ENCODE measurements around the gene GNAQ. TPM values are rescaled to one million over a fixed set of nuclear protein-coding genes. Genes with fewer than 3 reads are reported as not detected.

The GNAQ gene
- polyA plus RNA-seq, 1 donor (not counting 4 experiments of a cell fraction or from before 2014, with no cell fraction given): 64.3 TPM

- no peak for TF ChIP-seq CTCF (optimal IDR thresholded peaks at IDR 0.05 in 1 of 3, IDR thresholded peaks at IDR 0.05 in 1 of 3, conservative IDR thresholded peaks at IDR 0.05 in 1 of 3; ENCODE audit: extremely low read depth in 1 of 3, insufficient read depth in 2 of 3, low read length in 3 of 3)
- no peak for TF ChIP-seq EZH2 (IDR thresholded peaks at IDR 0.05; ENCODE audit: low read length)
- Histone ChIP-seq H3K9me3 (ENCODE audit: control insufficient read depth, low read depth, low read length) (no peaks in the 10 kb centered on the region), H3K4me1 (ENCODE audit: control insufficient read depth, extremely low read depth, insufficient read depth, low read length) (peaks cover 42% of the 10 kb centered on the region), H3K9ac (ENCODE audit: control insufficient read depth, extremely low read depth, insufficient read depth, low read length) (no peak overlapping the region), H3K79me2 (ENCODE audit: control insufficient read depth, insufficient read depth, low read length) (no peaks in the 10 kb centered on the region), H4K20me1 (ENCODE audit: control insufficient read depth, extremely low read depth, insufficient read depth, low read length) (no peaks in the 10 kb centered on the region), H3K4me3 (ENCODE audit: control insufficient read depth in 2 of 3, extremely low read depth in 1 of 3, insufficient read depth in 2 of 3, low read depth in 1 of 3, low read length in 3 of 3) (no peak overlapping the region), H3K27me3 (ENCODE audit: control insufficient read depth, extremely low read depth, insufficient read depth, low read length) (no peaks in the 10 kb centered on the region), H2AFZ (ENCODE audit: control insufficient read depth, low read length) (no peak overlapping the region), H3K4me2 (ENCODE audit: control insufficient read depth, extremely low read depth, insufficient read depth, low read depth, low read length) (no peak overlapping the region), H3K9me1 (ENCODE audit: control insufficient read depth, extremely low read depth, insufficient read depth, low read length) (no peaks in the 10 kb centered on the region), H3K36me3 (ENCODE audit: control insufficient read depth in 2 of 2, extremely low read depth in 1 of 2, insufficient read depth in 2 of 2, low read length in 2 of 2) (peaks cover 7 to 9% of the 10 kb centered on the region in 2 experiments), H3K27ac (ENCODE audit: control insufficient read depth, insufficient read depth, low read length) (no peak overlapping the region)
- dilution Hi-C loops (cut with MboI; ENCODE audit: extremely low pct_ligation_motif_present, low sequenced_read_pairs): no loop called here
- DNase-seq (ENCODE audit: low read depth, low spot score) (no peak), FAIRE-seq (no peak)
These were observed 221.6 kb downstream of the GNAQ start for GRCh38 chr9:77810047-77810446.

- no peaks in the 10 kb centered on the region for H3K9me1 ChIP-seq (ENCODE audit: control insufficient read depth, extremely low read depth, insufficient read depth, low read length)
- peak; percentile 13 for FAIRE-seq
- H3K4me2 ChIP-seq (ENCODE audit: control insufficient read depth, extremely low read depth, insufficient read depth, low read depth, low read length): no peak overlapping the region
- dilution Hi-C loops (cut with MboI; ENCODE audit: extremely low pct_ligation_motif_present, low sequenced_read_pairs): no loop called here
- no peaks in the 10 kb centered on the region for H3K79me2 ChIP-seq (ENCODE audit: control insufficient read depth, insufficient read depth, low read length)
- no peak for DNase-seq (ENCODE audit: low read depth, low spot score)
- H3K4me3 ChIP-seq (ENCODE audit: control insufficient read depth in 2 of 3, extremely low read depth in 1 of 3, insufficient read depth in 2 of 3, low read depth in 1 of 3, low read length in 3 of 3): no peak overlapping the region
- TF ChIP-seq CTCF (optimal IDR thresholded peaks at IDR 0.05 in 1 of 3, IDR thresholded peaks at IDR 0.05 in 1 of 3, conservative IDR thresholded peaks at IDR 0.05 in 1 of 3; ENCODE audit: extremely low read depth in 1 of 3, insufficient read depth in 2 of 3, low read length in 3 of 3): no peak
- no peak for TF ChIP-seq EZH2 (IDR thresholded peaks at IDR 0.05; ENCODE audit: low read length)
- H4K20me1 ChIP-seq (ENCODE audit: control insufficient read depth, extremely low read depth, insufficient read depth, low read length): no peaks in the 10 kb centered on the region
- H3K9me3 ChIP-seq (ENCODE audit: control insufficient read depth, low read depth, low read length): no peaks in the 10 kb centered on the region
- H3K27ac ChIP-seq (ENCODE audit: control insufficient read depth, insufficient read depth, low read length): peak overlapping the region; percentile 8
- peaks cover 7 to 9% of the 10 kb centered on the region in 2 experiments for H3K36me3 ChIP-seq (ENCODE audit: control insufficient read depth in 2 of 2, extremely low read depth in 1 of 2, insufficient read depth in 2 of 2, low read length in 2 of 2)
- H2AFZ ChIP-seq (ENCODE audit: control insufficient read depth, low read length): no peak overlapping the region
- H3K9ac ChIP-seq (ENCODE audit: control insufficient read depth, extremely low read depth, insufficient read depth, low read length): no peak overlapping the region
- peaks cover 42% of the 10 kb centered on the region for H3K4me1 ChIP-seq (ENCODE audit: control insufficient read depth, extremely low read depth, insufficient read depth, low read length)
- no peaks in the 10 kb centered on the region for H3K27me3 ChIP-seq (ENCODE audit: control insufficient read depth, extremely low read depth, insufficient read depth, low read length)
These were observed 222.1 kb downstream of the GNAQ start for GRCh38 chr9:77809552-77809951.

Measured in keratinocyte (primary cell).